CD4-positive, alpha-beta T cell treated with Interferon gamma for 1 hour (primary cell): Measurements from ENCODE around the gene ERBB2.
"Not testable (repeated sequence)": the region's sequence is repeated elsewhere in the genome, so short reads cannot be mapped to it uniquely, and the experiment has no call there.

Experiments used
- DNase-seq: peaks from one replicate; pipeline ENCODE4 v3.0.0-alpha.2; 2020

ERBB2 gene

GRCh38 chr17:39679521-39680192 lies 20.2 kb upstream of the ERBB2 start:
- peak; percentile 53 for DNase-seq

- no peak for DNase-seq
Observed at GRCh38 chr17:39683295-39683939, 16.4 kb upstream of the ERBB2 start.

GRCh38 chr17:39684369-39685192 lies 15.3 kb upstream of the ERBB2 start:
- DNase-seq = no peak

- no peak for DNase-seq
Observed at GRCh38 chr17:39687101-39687545, 12.7 kb upstream of the ERBB2 start.

- DNase-seq = peak; percentile 88
Observed at GRCh38 chr17:39687546-39688474, 12.1 kb upstream of the ERBB2 start, which contains the start of gene PGAP3. Gene PGAP3 (minus strand): TSS chr17:39688057. CDS start chr17:39688014, 43 bp downstream.

GRCh38 chr17:39688475-39688835 lies 11.4 kb upstream of the ERBB2 start:
- no peak for DNase-seq

GRCh38 chr17:39688945-39689344 lies 10.9 kb upstream of the ERBB2 start:
- no peak for DNase-seq

GRCh38 chr17:39694593-39694992 lies 5.3 kb upstream of the ERBB2 start:
- no peak for DNase-seq

- DNase-seq = no peak
Observed at GRCh38 chr17:39695089-39695474, 4.8 kb upstream of the ERBB2 start.

- no peak for DNase-seq
Observed at GRCh38 chr17:39696731-39697130, 3.1 kb upstream of the ERBB2 start.

- DNase-seq = no peak
Observed at GRCh38 chr17:39697961-39698360, 1.9 kb upstream of the ERBB2 start.

- DNase-seq = not testable (repeated sequence)
Observed at GRCh38 chr17:39699157-39699817, 577 bp upstream of the ERBB2 start.

- no peak for DNase-seq
Observed at GRCh38 chr17:39700148-39700987, 504 bp downstream of the ERBB2 start.

- no peak for DNase-seq
Observed at GRCh38 chr17:39701012-39701783, 1.3 kb downstream of the ERBB2 start.

GRCh38 chr17:39701784-39702422 lies 2.0 kb downstream of the ERBB2 start:
- DNase-seq = no peak

- no peak for DNase-seq
Observed at GRCh38 chr17:39702901-39703893, 3.3 kb downstream of the ERBB2 start.

GRCh38 chr17:39703913-39704312 lies 4.0 kb downstream of the ERBB2 start:
- no peak for DNase-seq

GRCh38 chr17:39704821-39705551 lies 5.1 kb downstream of the ERBB2 start:
- DNase-seq = no peak
